ENCODE data around the gene GPT2. TPM values are rescaled to one million over a fixed set of nuclear protein-coding genes. Genes with fewer than 3 reads are reported as not detected.

The GPT2 gene
- total RNA-seq, 6 experiments from 2014 or later: 30.8 to 163 (median 92.0) TPM

DNA sequence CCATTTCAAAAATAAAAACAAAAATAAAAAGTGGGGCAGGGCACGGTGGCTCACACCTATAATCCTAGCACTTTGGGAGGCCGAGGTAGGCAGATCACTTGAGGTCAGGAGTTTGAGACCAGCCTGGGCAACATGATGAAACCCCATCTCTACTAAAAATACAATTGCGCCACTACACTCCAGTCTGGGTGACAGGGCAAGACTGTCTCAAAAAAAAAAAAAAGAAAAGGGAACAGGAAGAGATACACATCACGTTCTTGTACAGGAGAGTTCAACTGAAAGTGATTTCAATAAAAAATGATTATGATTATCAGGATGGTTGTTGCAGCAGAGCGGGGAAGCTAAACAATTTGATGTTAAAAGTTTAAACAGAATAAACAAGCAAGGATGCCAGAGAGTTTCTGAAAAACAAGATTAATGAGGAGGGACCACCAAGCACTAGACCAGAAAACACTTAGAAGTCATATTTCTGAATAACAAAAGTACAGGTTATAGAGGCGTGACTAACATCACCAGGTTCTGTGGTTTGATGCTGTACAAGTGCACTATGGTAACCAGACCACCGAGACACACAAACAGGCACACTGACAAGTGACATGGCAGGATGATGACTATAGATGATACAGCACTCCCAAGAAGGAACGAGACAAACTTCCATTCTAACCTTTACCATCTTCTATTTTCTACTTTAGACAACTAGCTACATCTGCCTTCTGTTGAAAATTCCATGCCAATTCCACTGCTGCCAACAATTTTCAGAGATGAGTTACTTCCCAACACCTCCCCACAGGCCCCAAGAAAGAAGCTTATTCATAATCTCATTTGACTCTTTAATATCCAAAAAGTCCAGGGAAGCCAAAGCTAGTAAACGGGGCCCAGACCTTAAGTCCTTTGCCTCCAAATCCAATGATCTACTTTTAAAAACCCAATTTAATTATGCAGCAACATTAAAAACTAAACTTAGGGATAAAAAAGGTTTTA is 77.5 kb downstream of the GPT2 start:
- peaks cover 18 to 96% (median 48%) of the 10 kb centered on the region in 4 donors for H3K36me3 ChIP-seq
- TF ChIP-seq, protein P1, sequence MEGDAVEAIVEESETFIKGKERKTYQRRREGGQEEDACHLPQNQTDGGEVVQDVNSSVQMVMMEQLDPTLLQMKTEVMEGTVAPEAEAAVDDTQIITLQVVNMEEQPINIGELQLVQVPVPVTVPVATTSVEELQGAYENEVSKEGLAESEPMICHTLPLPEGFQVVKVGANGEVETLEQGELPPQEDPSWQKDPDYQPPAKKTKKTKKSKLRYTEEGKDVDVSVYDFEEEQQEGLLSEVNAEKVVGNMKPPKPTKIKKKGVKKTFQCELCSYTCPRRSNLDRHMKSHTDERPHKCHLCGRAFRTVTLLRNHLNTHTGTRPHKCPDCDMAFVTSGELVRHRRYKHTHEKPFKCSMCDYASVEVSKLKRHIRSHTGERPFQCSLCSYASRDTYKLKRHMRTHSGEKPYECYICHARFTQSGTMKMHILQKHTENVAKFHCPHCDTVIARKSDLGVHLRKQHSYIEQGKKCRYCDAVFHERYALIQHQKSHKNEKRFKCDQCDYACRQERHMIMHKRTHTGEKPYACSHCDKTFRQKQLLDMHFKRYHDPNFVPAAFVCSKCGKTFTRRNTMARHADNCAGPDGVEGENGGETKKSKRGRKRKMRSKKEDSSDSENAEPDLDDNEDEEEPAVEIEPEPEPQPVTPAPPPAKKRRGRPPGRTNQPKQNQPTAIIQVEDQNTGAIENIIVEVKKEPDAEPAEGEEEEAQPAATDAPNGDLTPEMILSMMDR (IDR thresholded peaks at IDR 0.05): no peak
- no peak for TF ChIP-seq POLR2A (IDR thresholded peaks at IDR 0.05)
- 82% methylated on average over 9 of the region's 9 CpGs for WGBS (ENCODE audit: insufficient coverage, low coverage, low lambda C conversion rate, missing lambda C conversion rate)
- no peak overlapping the region for H3K27ac ChIP-seq
- no peak for DNase-seq
- intact Hi-C loops (cut with DNase I): no loop called here
- peak in 2 of 4 donors; percentile 26 to 33 for ATAC-seq
- H3K4me3 ChIP-seq: no peak overlapping the region
- H3K4me1 ChIP-seq: no peaks in the 10 kb centered on the region
- H3K27me3 ChIP-seq: no peaks in the 10 kb centered on the region
- no peaks in the 10 kb centered on the region for H3K9me3 ChIP-seq

DNA sequence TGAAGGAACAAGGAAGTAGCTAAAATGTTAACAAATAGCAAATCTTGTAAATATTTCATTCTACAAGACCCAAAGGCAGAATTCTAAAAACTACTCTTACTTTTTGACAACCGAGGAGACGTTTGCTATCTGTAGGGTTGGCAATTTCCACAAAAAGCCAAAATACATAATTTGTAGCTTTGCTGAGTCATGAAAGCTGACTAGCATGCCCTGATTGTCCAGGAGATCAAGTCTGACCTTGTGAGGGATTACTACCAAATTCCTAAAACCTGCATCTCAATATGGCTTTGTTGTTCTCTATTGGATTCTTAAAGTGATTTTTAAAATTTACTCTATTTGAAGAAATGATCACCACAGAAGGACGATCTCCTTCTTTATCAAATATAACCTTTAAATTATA is 78.5 kb downstream of the GPT2 start:
- H3K36me3 ChIP-seq: peaks cover 25 to 96% (median 51%) of the 10 kb centered on the region in 4 donors
- intact Hi-C loops (cut with DNase I): no loop called here
- H3K4me1 ChIP-seq: no peaks in the 10 kb centered on the region
- no peak for ATAC-seq
- H3K27me3 ChIP-seq: no peaks in the 10 kb centered on the region
- no peak overlapping the region for H3K4me3 ChIP-seq
- no peak overlapping the region for H3K27ac ChIP-seq
- 80% methylated on average over 3 of the region's 3 CpGs for WGBS (ENCODE audit: insufficient coverage, low coverage, low lambda C conversion rate, missing lambda C conversion rate)
- no peak for DNase-seq
- no peak for TF ChIP-seq POLR2A (IDR thresholded peaks at IDR 0.05)
- TF ChIP-seq, protein P1 (IDR thresholded peaks at IDR 0.05): no peak
- no peaks in the 10 kb centered on the region for H3K9me3 ChIP-seq

DNA sequence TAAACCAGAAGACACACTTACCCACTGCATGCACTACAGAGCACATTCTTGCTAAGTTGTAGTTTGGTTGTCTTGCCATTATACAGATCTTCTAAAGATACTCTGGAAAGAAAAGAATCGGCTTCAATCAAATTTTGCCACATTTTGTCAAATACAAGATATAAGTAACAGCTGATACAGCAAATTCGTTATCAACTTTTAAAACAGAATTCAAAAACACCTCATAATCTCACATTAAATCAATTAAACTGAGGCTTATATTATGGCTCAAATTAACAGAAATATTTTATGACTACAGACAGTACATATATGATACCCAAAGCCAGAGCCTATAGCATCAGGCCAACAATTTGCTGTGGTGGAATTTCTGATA is 83.9 kb downstream of the GPT2 start:
- Histone ChIP-seq H3K36me3 (peaks cover 26 to 69% (median 45%) of the 10 kb centered on the region in 4 donors), H3K4me1 (peaks cover 0 to 24% (median 13%) of the 10 kb centered on the region in 4 donors), H3K27me3 (no peaks in the 10 kb centered on the region), H3K27ac (no peak overlapping the region), H3K4me3 (no peak overlapping the region), H3K9me3 (no peaks in the 10 kb centered on the region)
- WGBS (ENCODE audit: insufficient coverage, low coverage, low lambda C conversion rate, missing lambda C conversion rate): 76% methylated on average over 2 of the region's 2 CpGs
- intact Hi-C loops (cut with DNase I): no loop called here
- DNase-seq: no peak
- TF ChIP-seq, protein P1 (IDR thresholded peaks at IDR 0.05): no peak
- no peak for TF ChIP-seq POLR2A (IDR thresholded peaks at IDR 0.05)
- ATAC-seq: no peak

DNA sequence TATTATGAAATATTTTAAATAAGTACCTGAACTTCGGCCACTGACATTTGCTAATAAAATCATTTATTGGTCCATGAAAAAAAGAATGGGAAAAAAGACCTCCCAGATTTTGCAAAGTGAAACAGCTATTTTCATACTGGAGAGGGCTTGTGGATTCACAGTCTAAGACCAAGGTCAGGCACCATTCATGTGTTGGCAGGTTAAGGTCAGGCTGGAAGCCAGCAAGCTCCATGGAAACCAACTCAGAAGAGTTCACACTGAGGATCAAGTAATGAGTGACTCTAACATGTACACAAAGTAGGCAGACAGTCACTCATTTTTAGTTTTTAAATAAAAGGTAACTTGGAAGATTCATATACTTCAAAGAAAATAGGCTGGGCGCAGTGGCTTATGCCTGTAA is 85.9 kb downstream of the GPT2 start:
- intact Hi-C loops (cut with DNase I): no loop called here
- 53% methylated on average over 2 of the region's 2 CpGs for WGBS (ENCODE audit: insufficient coverage, low coverage, low lambda C conversion rate, missing lambda C conversion rate)
- no peak for TF ChIP-seq POLR2A (IDR thresholded peaks at IDR 0.05)
- TF ChIP-seq, protein P1 (IDR thresholded peaks at IDR 0.05): no peak
- ATAC-seq (peak; percentile 65 to 71 (median 68)), DNase-seq (peak; percentile 60 to 87 (median 80))
- H3K4me3 ChIP-seq: no peak overlapping the region
- no peaks in the 10 kb centered on the region for H3K27me3 ChIP-seq
- H3K4me1 ChIP-seq: peaks cover 0 to 32% (median 15%) of the 10 kb centered on the region in 4 donors
- H3K36me3 ChIP-seq: peaks cover 20 to 48% (median 31%) of the 10 kb centered on the region in 4 donors
- peak overlapping the region in 1 of 3 donors; percentile 39 for H3K27ac ChIP-seq
- H3K9me3 ChIP-seq: no peaks in the 10 kb centered on the region

Data from right lobe of liver (tissue), 6 donors.